Lung microvascular endothelial cell (primary cell): Measurements from ENCODE around the gene RFK. TPM values are rescaled to one million over a fixed set of nuclear protein-coding genes. Genes with fewer than 3 reads are reported as not detected.
"Not testable (repeated sequence)": the region's sequence is repeated elsewhere in the genome, so short reads cannot be mapped to it uniquely, and the experiment has no call there.

Experiments
- DNase-seq, 2 donors: peaks; one replicate each; pipeline versions ENCODE4 v3.0.0 to v3.0.0-alpha.2; 2010; ENCODE audit warnings: low read depth in 2 of 2
- total RNA-seq: library from RNA; depleted of rRNA; stranded (reverse); fragments of >200 nt; gene quantifications from 2 replicates; pipeline ENCODE4 v1.2.1, GENCODE V29; 2014

RFK gene
- 37.3 and 53.4 TPM in 2 replicates for total RNA-seq

GRCh38 chr9:76394195-76394959 lies at the start of gene RFK:
RFK (minus strand) TSS chr9:76394426; CDS start chr9:76394171, 255 bp downstream.
- DNase-seq = peak; percentile 97

- DNase-seq = no peak
These were observed 49.7 kb upstream of the RFK start for GRCh38 chr9:76443887-76444286.

GRCh38 chr9:76441551-76442322 lies 47.5 kb upstream of the RFK start:
- DNase-seq = peak; percentile 11 to 77

GRCh38 chr9:76438841-76439588 lies 44.8 kb upstream of the RFK start:
- no peak for DNase-seq

GRCh38 chr9:76437017-76437699 lies 42.9 kb upstream of the RFK start:
- DNase-seq = not testable (repeated sequence)

GRCh38 chr9:76434897-76435296 lies 40.7 kb upstream of the RFK start:
- DNase-seq = not testable (repeated sequence)

- no peak for DNase-seq
These were observed 39.6 kb upstream of the RFK start for GRCh38 chr9:76433836-76434235.

- DNase-seq = no peak
These were observed 39.2 kb upstream of the RFK start for GRCh38 chr9:76433406-76433805.

GRCh38 chr9:76431601-76432000 lies 37.4 kb upstream of the RFK start:
- DNase-seq = no peak

- no peak for DNase-seq
These were observed 32.7 kb upstream of the RFK start for GRCh38 chr9:76426807-76427419.

GRCh38 chr9:76425677-76426453 lies 31.6 kb upstream of the RFK start:
- no peak for DNase-seq

- no peak for DNase-seq
These were observed 30.3 kb upstream of the RFK start for GRCh38 chr9:76424491-76424890.

- no peak for DNase-seq
These were observed 29.3 kb upstream of the RFK start for GRCh38 chr9:76423216-76424177.

- peak; percentile 20 to 37 for DNase-seq
These were observed 25.7 kb upstream of the RFK start for GRCh38 chr9:76419782-76420380.

- no peak for DNase-seq
These were observed 23.2 kb upstream of the RFK start for GRCh38 chr9:76417394-76417793.

GRCh38 chr9:76415731-76416130 lies 21.5 kb upstream of the RFK start:
- peak; percentile 84 to 91 for DNase-seq

GRCh38 chr9:76415154-76415553 lies 20.9 kb upstream of the RFK start:
- peak; percentile 13 to 75 for DNase-seq

- peak; percentile 45 to 92 for DNase-seq
These were observed 20.4 kb upstream of the RFK start for GRCh38 chr9:76414661-76415060.

GRCh38 chr9:76413658-76414057 lies 19.4 kb upstream of the RFK start:
- DNase-seq = no peak
